CD4-positive, alpha-beta memory T cell (primary cell): ENCODE measurements around the gene ACAD10. TPM values are rescaled to one million over a fixed set of nuclear protein-coding genes. Genes with fewer than 3 reads are reported as not detected.
A peak's percentile ranks its signal among the peaks of the same experiment; 100 is the strongest.

Source experiments
- CTCF ChIA-PET: fragments of 350-600 bp; sonication (Branson Sonifier 250); formaldehyde crosslinking; loops from one replicate; lab custom pipeline; 2021; ENCODE audit warnings: inconsistent platforms; ENCODE audit not compliant: partially characterized antibody; lab: Charles Lee
- POLR2A ChIA-PET: fragments of 350-600 bp; sonication (Branson Sonifier 250); formaldehyde crosslinking; loops from one replicate; lab custom pipeline; 2021; ENCODE audit not compliant: partially characterized antibody; lab: Charles Lee
- DNase-seq, 5 donors: peaks; one replicate each; pipeline versions ENCODE4 v3.0.0 to v3.0.0-alpha.2; 2020 to 2022; ENCODE audit warnings: mixed read lengths in 1 of 5
- H3K27ac ChIP-seq: one replicate; pipeline ENCODE4 v1.7.0; 2013; ENCODE audit warnings: low read depth, low read length
- H3K27me3 ChIP-seq: 2 replicates; pipeline ENCODE4 v1.7.0; 2013; ENCODE audit warnings: mild to moderate bottlenecking, low read length, moderate library complexity; ENCODE audit not compliant: insufficient read depth
- H3K36me3 ChIP-seq: 2 replicates; pipeline ENCODE4 v1.7.0; 2013; ENCODE audit warnings: mild to moderate bottlenecking, low read length, moderate library complexity; ENCODE audit not compliant: insufficient read depth
- H3K4me1 ChIP-seq: 2 replicates; pipeline ENCODE4 v1.7.0; 2013; ENCODE audit warnings: mild to moderate bottlenecking, low read length, moderate library complexity; ENCODE audit not compliant: insufficient read depth
- H3K4me3 ChIP-seq, 2 donors: one replicate each; pipeline ENCODE4 v1.7.0; 2013; ENCODE audit warnings: low read length in 2 of 2, mild to moderate bottlenecking in 1 of 2
- H3K9me3 ChIP-seq, 2 donors: one replicate each; pipeline ENCODE4 v1.7.0; 2013; ENCODE audit warnings: low read length in 2 of 2, control low read depth in 1 of 2; ENCODE audit not compliant: control insufficient read depth in 1 of 2
- H3K27ac Mint-ChIP-seq, 7 donors: one replicate each; pipeline ENCODE4 v1.8.0; 2020 to 2021; ENCODE audit warnings: mixed read lengths in 7 of 7, mild to moderate bottlenecking in 6 of 7, inconsistent platforms in 3 of 7, moderate library complexity in 3 of 7
- H3K27me3 Mint-ChIP-seq, 2 donors: one replicate each; pipeline ENCODE4 v1.8.0; 2020 to 2021; ENCODE audit warnings: mixed read lengths in 2 of 2
- H3K36me3 Mint-ChIP-seq, 2 donors: one replicate each; pipeline ENCODE4 v1.8.0; 2020 to 2021; ENCODE audit warnings: mixed read lengths in 2 of 2, inconsistent platforms in 1 of 2, mild to moderate bottlenecking in 1 of 2
- H3K4me1 Mint-ChIP-seq, 4 donors: one replicate each; pipeline ENCODE4 v1.8.0; 2020 to 2021; ENCODE audit warnings: mixed read lengths in 4 of 4, mild to moderate bottlenecking in 1 of 4
- H3K4me3 Mint-ChIP-seq, 8 donors: one replicate each; pipeline ENCODE4 v1.8.0; 2020 to 2021; ENCODE audit warnings: mixed read lengths in 8 of 8, mild to moderate bottlenecking in 7 of 8, moderate library complexity in 6 of 8, inconsistent platforms in 3 of 8
- H3K9me3 Mint-ChIP-seq, 8 donors: one replicate each; pipeline ENCODE4 v1.8.0; 2020 to 2021; ENCODE audit warnings: mixed read lengths in 8 of 8, mild to moderate bottlenecking in 5 of 8, inconsistent platforms in 3 of 8, moderate library complexity in 1 of 8
- intact Hi-C: fragments of 100-400 bp; cut with micrococcal nuclease; formaldehyde crosslinking; loops from one replicate; pipeline ENCODE4 v1.15.1; 2023
- polyA plus RNA-seq, 2 donors: library from polyadenylated mRNA; unstranded; fragments of 300-500 nt; fragmentation: Illumina TruSeq; gene quantifications; one replicate each; pipeline ENCODE4 v1.2.3, GENCODE V29; 2021
- total RNA-seq, 2 experiments: library from RNA; stranded (reverse); gene quantifications; one replicate each; pipeline ENCODE4 v1.2.3, GENCODE V29; 2021

ACAD10 gene
- total and polyA plus RNA-seq, 4 experiments from 2014 or later = 13.4 to 58.3 (median 33.4) TPM

DNA sequence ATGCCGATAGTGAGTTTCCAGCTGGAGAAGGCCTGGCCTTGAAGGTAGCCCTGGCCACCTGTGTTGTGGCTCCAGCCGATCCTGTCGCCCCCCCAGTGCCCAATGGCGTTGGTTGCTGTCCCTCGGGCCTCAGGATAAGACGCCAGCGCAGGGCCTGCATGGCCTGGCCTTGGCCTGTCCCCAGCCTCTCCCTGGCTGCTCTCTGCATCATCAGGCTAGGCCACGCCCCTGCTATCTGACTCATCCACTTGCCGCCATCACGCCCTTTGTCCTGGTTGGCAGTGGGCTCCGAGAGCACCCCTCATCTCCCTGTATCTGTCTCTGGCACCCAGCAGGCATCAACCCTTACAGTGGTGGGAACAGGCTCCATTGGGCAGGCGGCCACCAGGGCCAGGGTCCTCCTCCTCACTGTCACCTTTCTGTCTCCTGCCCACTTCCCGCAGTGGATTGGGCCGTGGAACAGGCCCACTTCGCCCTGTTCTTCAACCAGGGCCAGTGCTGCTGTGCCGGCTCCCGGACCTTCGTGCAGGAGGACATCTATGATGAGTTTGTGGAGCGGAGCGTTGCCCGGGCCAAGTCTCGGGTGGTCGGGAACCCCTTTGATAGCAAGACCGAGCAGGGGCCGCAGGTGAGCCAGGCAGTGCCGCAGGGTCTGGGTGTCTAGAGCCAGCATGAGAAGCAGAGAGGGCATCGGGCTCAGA, 106.5 kb downstream of the ACAD10 start:
- Histone ChIP-seq H3K9me3 (no peaks in the 10 kb centered on the region), H3K4me3 (no peak overlapping the region), H3K36me3 (no peaks in the 10 kb centered on the region), H3K27me3 (no peaks in the 10 kb centered on the region), H3K4me1 (no peaks in the 10 kb centered on the region), H3K27ac (no peak overlapping the region)
- Mint-ChIP-seq H3K4me1 (no peaks in the 10 kb centered on the region), H3K36me3 (no peaks in the 10 kb centered on the region), H3K27ac (peak overlapping the region in 1 of 7 donors; percentile 47), H3K27me3 (no peaks in the 10 kb centered on the region), H3K9me3 (no peaks in the 10 kb centered on the region), H3K4me3 (no peak overlapping the region)
- CTCF ChIA-PET = interaction anchor here (1.1 kb wide), 1 partner anchor 21 kb away, joined by 3 read pairs; no protein-coding TSS in a partner anchor
- intact Hi-C loops = no loop called here
- no peak for DNase-seq
- POLR2A ChIA-PET = no interaction called here

DNA sequence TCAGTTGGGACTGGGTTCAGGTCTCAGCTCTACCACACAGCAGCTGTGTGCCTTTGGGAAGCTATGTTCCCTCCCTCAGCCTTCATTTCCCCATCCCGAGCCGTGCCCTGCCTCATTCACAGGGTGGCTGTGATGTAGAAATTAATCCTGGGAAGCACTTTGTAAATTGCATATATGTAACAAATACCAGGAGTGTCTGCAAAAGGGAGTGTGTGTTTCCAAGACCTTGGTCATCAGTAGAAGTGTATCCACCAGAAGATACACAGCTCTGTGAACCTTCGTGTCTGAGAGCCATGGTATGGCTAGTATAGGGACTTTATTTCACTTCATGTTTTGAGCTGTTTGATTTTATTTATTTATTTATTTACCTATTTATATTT, 107.0 kb downstream of the ACAD10 start:
- no peaks in the 10 kb centered on the region for H3K9me3 Mint-ChIP-seq
- H3K36me3 Mint-ChIP-seq = no peaks in the 10 kb centered on the region
- no peaks in the 10 kb centered on the region for H3K4me1 ChIP-seq
- H3K4me3 Mint-ChIP-seq = no peak overlapping the region
- H3K27me3 Mint-ChIP-seq = no peaks in the 10 kb centered on the region
- DNase-seq = no peak
- no peaks in the 10 kb centered on the region for H3K36me3 ChIP-seq
- intact Hi-C loops = no loop called here
- H3K4me1 Mint-ChIP-seq = no peaks in the 10 kb centered on the region
- ChIA-PET POLR2A (no interaction called here), CTCF (interaction anchor here (1.1 kb wide), 1 partner anchor 20 kb away, joined by 3 read pairs; no protein-coding TSS in a partner anchor)
- H3K27ac Mint-ChIP-seq = no peak overlapping the region
- no peaks in the 10 kb centered on the region for H3K9me3 ChIP-seq
- H3K27ac ChIP-seq = no peak overlapping the region
- no peak overlapping the region for H3K4me3 ChIP-seq
- no peaks in the 10 kb centered on the region for H3K27me3 ChIP-seq

DNA sequence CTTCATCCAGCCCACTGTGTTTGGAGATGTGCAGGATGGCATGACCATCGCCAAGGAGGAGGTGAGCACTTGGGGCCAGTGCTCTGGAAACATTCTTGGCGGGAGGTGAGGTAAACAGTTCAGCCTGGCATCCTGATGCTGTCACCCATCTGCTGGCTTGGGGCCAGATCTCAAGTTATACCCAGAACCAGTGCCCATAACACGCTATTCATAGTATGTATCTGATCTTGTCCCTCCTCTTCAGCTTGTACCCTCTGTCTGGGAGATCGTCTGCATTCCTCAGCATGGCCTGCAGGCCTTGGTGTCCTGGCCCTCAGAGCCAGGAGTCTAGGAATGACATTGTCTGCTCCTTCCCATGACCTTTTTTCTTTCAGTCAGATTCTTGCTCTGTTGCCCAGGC, 112.3 kb downstream of the ACAD10 start:
- Mint-ChIP-seq H3K4me1 (no peaks in the 10 kb centered on the region), H3K27ac (no peak overlapping the region), H3K27me3 (no peaks in the 10 kb centered on the region), H3K36me3 (no peaks in the 10 kb centered on the region), H3K9me3 (no peaks in the 10 kb centered on the region), H3K4me3 (peak overlapping the region in 1 of 8 donors; percentile 23)
- POLR2A ChIA-PET = no interaction called here
- H3K4me3 ChIP-seq = no peak overlapping the region
- no peaks in the 10 kb centered on the region for H3K4me1 ChIP-seq
- CTCF ChIA-PET = no interaction called here
- no peaks in the 10 kb centered on the region for H3K27me3 ChIP-seq
- no peak for DNase-seq
- no peaks in the 10 kb centered on the region for H3K9me3 ChIP-seq
- intact Hi-C loops = no loop called here
- H3K27ac ChIP-seq = no peak overlapping the region
- H3K36me3 ChIP-seq = no peaks in the 10 kb centered on the region

DNA sequence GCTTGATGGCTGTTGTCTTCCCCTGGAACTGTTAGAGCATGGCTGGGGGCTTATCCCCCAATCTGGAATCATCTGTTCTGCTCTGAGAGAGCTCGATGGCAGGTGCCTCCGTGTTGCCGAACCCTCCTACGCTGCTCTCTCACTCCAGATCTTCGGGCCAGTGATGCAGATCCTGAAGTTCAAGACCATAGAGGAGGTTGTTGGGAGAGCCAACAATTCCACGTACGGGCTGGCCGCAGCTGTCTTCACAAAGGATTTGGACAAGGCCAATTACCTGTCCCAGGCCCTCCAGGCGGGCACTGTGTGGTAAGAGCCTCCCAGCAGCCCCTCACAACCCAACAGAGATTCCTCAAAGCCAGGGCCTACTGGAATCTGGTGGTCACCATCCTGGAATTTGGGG, 113.9 kb downstream of the ACAD10 start:
- no peaks in the 10 kb centered on the region for H3K27me3 ChIP-seq
- H3K4me1 ChIP-seq = no peaks in the 10 kb centered on the region
- no peaks in the 10 kb centered on the region for H3K36me3 ChIP-seq
- no peaks in the 10 kb centered on the region for H3K27me3 Mint-ChIP-seq
- no peaks in the 10 kb centered on the region for H3K9me3 Mint-ChIP-seq
- POLR2A ChIA-PET = no interaction called here
- H3K27ac ChIP-seq = no peak overlapping the region
- H3K36me3 Mint-ChIP-seq = no peaks in the 10 kb centered on the region
- H3K4me3 ChIP-seq = no peak overlapping the region
- no peak overlapping the region for H3K4me3 Mint-ChIP-seq
- H3K27ac Mint-ChIP-seq = no peak overlapping the region
- intact Hi-C loops = no loop called here
- CTCF ChIA-PET = interaction anchor here (2.1 kb wide), 1 partner anchor 13 kb away, joined by 7 read pairs; no protein-coding TSS in a partner anchor
- H3K4me1 Mint-ChIP-seq = no peaks in the 10 kb centered on the region
- DNase-seq = no peak
- H3K9me3 ChIP-seq = no peaks in the 10 kb centered on the region

DNA sequence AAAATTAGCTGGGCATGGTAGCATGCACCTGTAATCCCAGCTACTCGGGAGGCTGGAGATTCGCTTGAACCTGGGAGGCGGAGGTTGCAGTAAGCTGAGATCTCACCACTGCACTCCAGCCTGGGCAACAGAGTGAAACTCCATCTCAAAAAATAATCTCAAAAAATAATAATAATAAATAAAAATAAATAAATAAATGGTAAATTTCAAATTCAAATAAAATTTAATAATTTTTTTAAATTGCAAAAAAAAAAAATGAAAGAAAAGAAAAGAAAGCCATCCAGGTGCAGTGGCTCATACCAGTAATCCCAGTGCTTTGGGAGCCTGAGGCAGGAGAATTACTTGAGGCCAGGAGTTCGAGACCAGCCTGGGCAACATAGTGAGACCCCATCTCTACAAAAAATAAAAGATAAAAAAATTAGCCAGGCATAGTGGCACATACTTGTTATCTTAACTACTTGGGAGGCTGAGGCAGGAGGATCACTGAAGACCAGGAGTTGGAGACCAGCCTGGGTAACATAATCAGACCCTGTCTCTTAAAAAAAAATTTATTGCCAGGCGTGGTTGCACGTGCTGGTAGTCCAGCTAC, 117.3 kb downstream of the ACAD10 start:
- Mint-ChIP-seq H3K4me3 (no peak overlapping the region), H3K27me3 (no peaks in the 10 kb centered on the region), H3K36me3 (no peaks in the 10 kb centered on the region), H3K4me1 (no peaks in the 10 kb centered on the region), H3K9me3 (no peaks in the 10 kb centered on the region), H3K27ac (no peak overlapping the region)
- Histone ChIP-seq H3K27ac (no peak overlapping the region), H3K27me3 (no peaks in the 10 kb centered on the region), H3K4me1 (no peaks in the 10 kb centered on the region), H3K36me3 (no peaks in the 10 kb centered on the region), H3K4me3 (no peak overlapping the region), H3K9me3 (no peaks in the 10 kb centered on the region)
- ChIA-PET POLR2A (no interaction called here), CTCF (interaction anchor here (1.0 to 1.5 kb wide), 2 partner anchors 10 to 12 kb away, joined by 3 to 4 read pairs; no protein-coding TSS in a partner anchor)
- intact Hi-C loops = no loop called here
- DNase-seq = no peak

DNA sequence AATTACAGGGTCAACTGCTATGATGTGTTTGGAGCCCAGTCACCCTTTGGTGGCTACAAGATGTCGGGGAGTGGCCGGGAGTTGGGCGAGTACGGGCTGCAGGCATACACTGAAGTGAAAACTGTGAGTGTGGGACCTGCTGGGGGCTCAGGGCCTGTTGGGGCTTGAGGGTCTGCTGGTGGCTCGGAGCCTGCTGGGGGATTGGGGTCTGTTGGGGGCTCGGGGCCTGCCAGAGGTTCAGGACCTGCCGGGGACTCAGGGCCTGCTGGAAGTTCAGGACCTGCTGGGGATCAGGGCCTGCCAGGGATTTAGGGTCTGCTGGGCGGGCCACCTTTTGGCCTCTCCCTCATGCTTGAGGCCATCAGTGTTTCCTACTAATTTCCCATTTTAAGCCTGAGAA, 118.0 kb downstream of the ACAD10 start:
- Histone ChIP-seq H3K4me1 (no peaks in the 10 kb centered on the region), H3K9me3 (no peaks in the 10 kb centered on the region), H3K4me3 (no peak overlapping the region), H3K27me3 (no peaks in the 10 kb centered on the region), H3K36me3 (no peaks in the 10 kb centered on the region), H3K27ac (no peak overlapping the region)
- no peak for DNase-seq
- Mint-ChIP-seq H3K4me3 (no peak overlapping the region), H3K36me3 (no peaks in the 10 kb centered on the region), H3K27ac (no peak overlapping the region), H3K27me3 (no peaks in the 10 kb centered on the region), H3K4me1 (no peaks in the 10 kb centered on the region), H3K9me3 (no peaks in the 10 kb centered on the region)
- ChIA-PET POLR2A (interaction anchor here (1.7 kb wide), 1 partner anchor 9 kb away, joined by 3 read pairs; no protein-coding TSS in a partner anchor), CTCF (no interaction called here)
- intact Hi-C loops = no loop called here

DNA sequence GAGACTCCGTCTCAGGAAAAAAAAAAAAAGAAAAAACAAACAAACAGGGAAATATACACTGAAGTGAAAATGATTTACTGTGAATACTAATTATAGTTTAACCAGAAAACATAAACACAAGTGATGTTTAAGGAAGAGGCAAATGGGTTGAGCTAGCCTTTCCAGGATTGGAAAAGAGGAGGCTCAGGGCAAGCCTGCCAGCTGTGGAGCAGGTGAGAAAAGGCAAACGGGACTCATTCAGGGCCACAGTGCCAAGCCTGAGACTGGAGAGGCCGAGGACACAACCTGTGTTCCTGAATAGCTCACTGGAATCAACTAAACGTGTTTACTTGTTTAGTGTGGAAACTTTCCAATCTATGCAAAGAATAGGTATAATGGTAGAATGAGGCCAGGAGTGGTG, 120.5 kb downstream of the ACAD10 start:
- no peaks in the 10 kb centered on the region for H3K27me3 Mint-ChIP-seq
- ChIA-PET POLR2A (no interaction called here), CTCF (no interaction called here)
- H3K4me3 Mint-ChIP-seq = no peak overlapping the region
- no peaks in the 10 kb centered on the region for H3K36me3 Mint-ChIP-seq
- Histone ChIP-seq H3K36me3 (no peaks in the 10 kb centered on the region), H3K27me3 (no peaks in the 10 kb centered on the region), H3K27ac (no peak overlapping the region), H3K4me1 (no peaks in the 10 kb centered on the region), H3K4me3 (no peak overlapping the region), H3K9me3 (no peaks in the 10 kb centered on the region)
- no peak overlapping the region for H3K27ac Mint-ChIP-seq
- intact Hi-C loops = no loop called here
- H3K9me3 Mint-ChIP-seq = no peaks in the 10 kb centered on the region
- H3K4me1 Mint-ChIP-seq = no peaks in the 10 kb centered on the region
- no peak for DNase-seq
